Measurements from ENCODE around the gene NKX2-3.

Gene NKX2-3

GRCh38 chr10:99551616-99552015 lies 18.9 kb downstream of the NKX2-3 start:
- H3K27me3 ChIP-seq (ENCODE audit: control insufficient read depth, insufficient read depth, low read length) = peaks cover 52% of the 10 kb centered on the region
- H3K9ac ChIP-seq (ENCODE audit: low read depth, low read length) = no peak overlapping the region
- H3K9me3 ChIP-seq (replicated peaks; ENCODE audit: low read length) = no peaks in the 10 kb centered on the region
- H3K4me2 ChIP-seq (ENCODE audit: low read length) = no peak overlapping the region
- no peaks in the 10 kb centered on the region for H3K36me3 ChIP-seq (ENCODE audit: insufficient read depth, low read length)
- no peak overlapping the region for H3K4me3 ChIP-seq (ENCODE audit: low read length)
- H3K4me1 ChIP-seq (ENCODE audit: control insufficient read depth, insufficient read depth, low read length) = no peaks in the 10 kb centered on the region

- H3K9me3 ChIP-seq (replicated peaks; ENCODE audit: low read length) = no peaks in the 10 kb centered on the region
Observed at GRCh38 chr10:99555371-99555770, 22.6 kb downstream of the NKX2-3 start.

GRCh38 chr10:99555825-99556523 lies 23.2 kb downstream of the NKX2-3 start:
- no peaks in the 10 kb centered on the region for H3K36me3 ChIP-seq (ENCODE audit: insufficient read depth, low read length)
- peaks cover 51% of the 10 kb centered on the region for H3K27me3 ChIP-seq (ENCODE audit: control insufficient read depth, insufficient read depth, low read length)
- no peak overlapping the region for H3K4me3 ChIP-seq (ENCODE audit: low read length)
- H3K9ac ChIP-seq (ENCODE audit: low read depth, low read length) = no peak overlapping the region
- no peaks in the 10 kb centered on the region for H3K9me3 ChIP-seq (replicated peaks; ENCODE audit: low read length)
- no peaks in the 10 kb centered on the region for H3K4me1 ChIP-seq (ENCODE audit: control insufficient read depth, insufficient read depth, low read length)
- H3K4me2 ChIP-seq (ENCODE audit: low read length) = no peak overlapping the region

More at GRCh38 chr10:99555371-99555770, 22.6 kb downstream of the NKX2-3 start:
- peaks cover 49% of the 10 kb centered on the region for H3K27me3 ChIP-seq (ENCODE audit: control insufficient read depth, insufficient read depth, low read length)
- H3K36me3 ChIP-seq (ENCODE audit: insufficient read depth, low read length) = no peaks in the 10 kb centered on the region
- H3K4me2 ChIP-seq (ENCODE audit: low read length) = no peak overlapping the region
- no peaks in the 10 kb centered on the region for H3K4me1 ChIP-seq (ENCODE audit: control insufficient read depth, insufficient read depth, low read length)
- H3K4me3 ChIP-seq (ENCODE audit: low read length) = no peak overlapping the region
- H3K9ac ChIP-seq (ENCODE audit: low read depth, low read length) = no peak overlapping the region

GRCh38 chr10:99557044-99557443 lies 24.3 kb downstream of the NKX2-3 start:
- no peak overlapping the region for H3K4me2 ChIP-seq (ENCODE audit: low read length)
- H3K27me3 ChIP-seq (ENCODE audit: control insufficient read depth, insufficient read depth, low read length) = peaks cover 56% of the 10 kb centered on the region
- H3K9ac ChIP-seq (ENCODE audit: low read depth, low read length) = no peak overlapping the region
- no peaks in the 10 kb centered on the region for H3K9me3 ChIP-seq (replicated peaks; ENCODE audit: low read length)
- no peaks in the 10 kb centered on the region for H3K36me3 ChIP-seq (ENCODE audit: insufficient read depth, low read length)
- no peak overlapping the region for H3K4me3 ChIP-seq (ENCODE audit: low read length)
- no peaks in the 10 kb centered on the region for H3K4me1 ChIP-seq (ENCODE audit: control insufficient read depth, insufficient read depth, low read length)

GRCh38 chr10:99558708-99559107 lies 26.0 kb downstream of the NKX2-3 start:
- Histone ChIP-seq H3K4me2 (ENCODE audit: low read length) (no peak overlapping the region), H3K4me3 (ENCODE audit: low read length) (no peak overlapping the region), H3K9ac (ENCODE audit: low read depth, low read length) (no peak overlapping the region), H3K36me3 (ENCODE audit: insufficient read depth, low read length) (no peaks in the 10 kb centered on the region), H3K4me1 (ENCODE audit: control insufficient read depth, insufficient read depth, low read length) (no peaks in the 10 kb centered on the region), H3K27me3 (ENCODE audit: control insufficient read depth, insufficient read depth, low read length) (peaks cover 57% of the 10 kb centered on the region), H3K9me3 (replicated peaks; ENCODE audit: low read length) (no peaks in the 10 kb centered on the region)

- no peak overlapping the region for H3K4me3 ChIP-seq (ENCODE audit: low read length)
- H3K4me1 ChIP-seq (ENCODE audit: control insufficient read depth, insufficient read depth, low read length) = no peaks in the 10 kb centered on the region
- no peaks in the 10 kb centered on the region for H3K36me3 ChIP-seq (ENCODE audit: insufficient read depth, low read length)
- H3K27me3 ChIP-seq (ENCODE audit: control insufficient read depth, insufficient read depth, low read length) = peaks cover 42% of the 10 kb centered on the region
- H3K9me3 ChIP-seq (replicated peaks; ENCODE audit: low read length) = no peaks in the 10 kb centered on the region
- no peak overlapping the region for H3K4me2 ChIP-seq (ENCODE audit: low read length)
- no peak overlapping the region for H3K9ac ChIP-seq (ENCODE audit: low read depth, low read length)
Observed at GRCh38 chr10:99560277-99561126, 27.8 kb downstream of the NKX2-3 start.

GRCh38 chr10:99562631-99563030 lies 29.9 kb downstream of the NKX2-3 start:
- Histone ChIP-seq H3K4me3 (ENCODE audit: low read length) (no peak overlapping the region), H3K36me3 (ENCODE audit: insufficient read depth, low read length) (no peaks in the 10 kb centered on the region), H3K4me2 (ENCODE audit: low read length) (no peak overlapping the region), H3K9me3 (replicated peaks; ENCODE audit: low read length) (no peaks in the 10 kb centered on the region), H3K4me1 (ENCODE audit: control insufficient read depth, insufficient read depth, low read length) (no peaks in the 10 kb centered on the region), H3K9ac (ENCODE audit: low read depth, low read length) (no peak overlapping the region), H3K27me3 (ENCODE audit: control insufficient read depth, insufficient read depth, low read length) (peaks cover 33% of the 10 kb centered on the region)

- no peak overlapping the region for H3K4me2 ChIP-seq (ENCODE audit: low read length)
- no peaks in the 10 kb centered on the region for H3K4me1 ChIP-seq (ENCODE audit: control insufficient read depth, insufficient read depth, low read length)
- peaks cover 33% of the 10 kb centered on the region for H3K27me3 ChIP-seq (ENCODE audit: control insufficient read depth, insufficient read depth, low read length)
- no peak overlapping the region for H3K9ac ChIP-seq (ENCODE audit: low read depth, low read length)
- no peaks in the 10 kb centered on the region for H3K9me3 ChIP-seq (replicated peaks; ENCODE audit: low read length)
- H3K36me3 ChIP-seq (ENCODE audit: insufficient read depth, low read length) = no peaks in the 10 kb centered on the region
- no peak overlapping the region for H3K4me3 ChIP-seq (ENCODE audit: low read length)
Observed at GRCh38 chr10:99564361-99564760, 31.6 kb downstream of the NKX2-3 start.

- Histone ChIP-seq H3K36me3 (ENCODE audit: insufficient read depth, low read length) (no peaks in the 10 kb centered on the region), H3K9ac (ENCODE audit: low read depth, low read length) (no peak overlapping the region), H3K9me3 (replicated peaks; ENCODE audit: low read length) (no peaks in the 10 kb centered on the region), H3K27me3 (ENCODE audit: control insufficient read depth, insufficient read depth, low read length) (peaks cover 33% of the 10 kb centered on the region), H3K4me3 (ENCODE audit: low read length) (no peak overlapping the region), H3K4me2 (ENCODE audit: low read length) (no peak overlapping the region), H3K4me1 (ENCODE audit: control insufficient read depth, insufficient read depth, low read length) (no peaks in the 10 kb centered on the region)
Observed at GRCh38 chr10:99565166-99565565, 32.4 kb downstream of the NKX2-3 start.

GRCh38 chr10:99569253-99569939 lies 36.7 kb downstream of the NKX2-3 start:
- Histone ChIP-seq H3K36me3 (ENCODE audit: insufficient read depth, low read length) (no peaks in the 10 kb centered on the region), H3K9me3 (replicated peaks; ENCODE audit: low read length) (no peaks in the 10 kb centered on the region), H3K4me1 (ENCODE audit: control insufficient read depth, insufficient read depth, low read length) (no peaks in the 10 kb centered on the region), H3K9ac (ENCODE audit: low read depth, low read length) (no peak overlapping the region), H3K4me3 (ENCODE audit: low read length) (no peak overlapping the region), H3K4me2 (ENCODE audit: low read length) (no peak overlapping the region), H3K27me3 (ENCODE audit: control insufficient read depth, insufficient read depth, low read length) (peaks cover 19% of the 10 kb centered on the region)

GRCh38 chr10:99569961-99570360 lies 37.2 kb downstream of the NKX2-3 start:
- Histone ChIP-seq H3K36me3 (ENCODE audit: insufficient read depth, low read length) (no peaks in the 10 kb centered on the region), H3K4me2 (ENCODE audit: low read length) (no peak overlapping the region), H3K27me3 (ENCODE audit: control insufficient read depth, insufficient read depth, low read length) (peaks cover 19% of the 10 kb centered on the region), H3K4me3 (ENCODE audit: low read length) (no peak overlapping the region), H3K9me3 (replicated peaks; ENCODE audit: low read length) (no peaks in the 10 kb centered on the region), H3K9ac (ENCODE audit: low read depth, low read length) (no peak overlapping the region), H3K4me1 (ENCODE audit: control insufficient read depth, insufficient read depth, low read length) (no peaks in the 10 kb centered on the region)

Data from skeletal muscle satellite cell (primary cell).